ENCODE data around the gene GRAMD4. TPM values are rescaled to one million over a fixed set of nuclear protein-coding genes. Genes with fewer than 3 reads are reported as not detected.

Gene GRAMD4
- polyA plus RNA-seq, 3 donors = 9.5 to 33.3 (median 12.6) TPM

DNA sequence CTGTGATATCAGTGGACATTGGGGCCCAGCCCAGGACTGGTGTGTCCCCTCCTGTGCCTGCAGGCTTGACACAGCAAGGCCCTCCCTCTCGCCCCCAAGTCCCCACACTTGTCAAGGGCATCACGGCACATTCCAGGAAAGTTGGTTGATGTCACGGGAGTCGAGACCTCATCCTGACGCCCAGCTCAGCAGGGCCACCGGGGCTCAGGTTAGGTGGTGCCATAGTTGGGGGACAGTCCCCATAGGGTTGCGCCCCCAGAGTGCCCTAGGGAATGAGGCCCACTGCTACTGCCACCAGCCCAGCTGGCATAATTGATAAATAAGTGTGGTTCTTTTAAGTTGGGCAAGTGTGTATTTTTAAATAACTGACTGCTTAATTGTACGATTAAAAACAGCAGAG is 28.3 kb upstream of the GRAMD4 start:
- DNase-seq = no peak
- TF ChIP-seq, protein P1, sequence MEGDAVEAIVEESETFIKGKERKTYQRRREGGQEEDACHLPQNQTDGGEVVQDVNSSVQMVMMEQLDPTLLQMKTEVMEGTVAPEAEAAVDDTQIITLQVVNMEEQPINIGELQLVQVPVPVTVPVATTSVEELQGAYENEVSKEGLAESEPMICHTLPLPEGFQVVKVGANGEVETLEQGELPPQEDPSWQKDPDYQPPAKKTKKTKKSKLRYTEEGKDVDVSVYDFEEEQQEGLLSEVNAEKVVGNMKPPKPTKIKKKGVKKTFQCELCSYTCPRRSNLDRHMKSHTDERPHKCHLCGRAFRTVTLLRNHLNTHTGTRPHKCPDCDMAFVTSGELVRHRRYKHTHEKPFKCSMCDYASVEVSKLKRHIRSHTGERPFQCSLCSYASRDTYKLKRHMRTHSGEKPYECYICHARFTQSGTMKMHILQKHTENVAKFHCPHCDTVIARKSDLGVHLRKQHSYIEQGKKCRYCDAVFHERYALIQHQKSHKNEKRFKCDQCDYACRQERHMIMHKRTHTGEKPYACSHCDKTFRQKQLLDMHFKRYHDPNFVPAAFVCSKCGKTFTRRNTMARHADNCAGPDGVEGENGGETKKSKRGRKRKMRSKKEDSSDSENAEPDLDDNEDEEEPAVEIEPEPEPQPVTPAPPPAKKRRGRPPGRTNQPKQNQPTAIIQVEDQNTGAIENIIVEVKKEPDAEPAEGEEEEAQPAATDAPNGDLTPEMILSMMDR (IDR thresholded peaks at IDR 0.05) = no peak
- H3K79me2 ChIP-seq (ENCODE audit: insufficient read depth, low read length) = peaks cover 81% of the 10 kb centered on the region
- 38% methylated on average over 7 of the region's 8 CpGs for WGBS (ENCODE audit: insufficient coverage)
- no peaks in the 10 kb centered on the region for H3K36me3 ChIP-seq (replicated peaks in 1 of 2; ENCODE audit: control insufficient read depth in 1 of 2, insufficient read depth in 2 of 2, low read length in 2 of 2)
- H3K4me3 ChIP-seq (replicated peaks in 1 of 3; ENCODE audit: low read depth in 2 of 3, low read length in 3 of 3) = peak overlapping the region in 1 of 3 experiments; percentile 70
- H3K4me2 ChIP-seq (replicated peaks; ENCODE audit: extremely low read depth, low read length, poor library complexity, severe bottlenecking) = peak overlapping the region; percentile 78
- Mint-ChIP-seq H3K27me3 (ENCODE audit: low read depth in 3 of 3) (peaks cover 0 to 1% (median 0%) of the 10 kb centered on the region in 3 donors), H3K27ac (peak overlapping the region; percentile 92 to 97 (median 96)), H3K4me1 (peaks cover 69% of the 10 kb centered on the region), H3K4me3 (peak overlapping the region; percentile 74 to 83), H3K9me3 (no peaks in the 10 kb centered on the region), H3K36me3 (peaks cover 4 to 13% of the 10 kb centered on the region in 2 donors)
- no peaks in the 10 kb centered on the region for H3K27me3 ChIP-seq (ENCODE audit: control insufficient read depth in 2 of 2, insufficient read depth in 2 of 2, low read length in 2 of 2)
- H3K9ac ChIP-seq (ENCODE audit: insufficient read depth, low read length, poor library complexity, severe bottlenecking) = peak overlapping the region; percentile 72
- no peaks in the 10 kb centered on the region for H3K9me3 ChIP-seq (replicated peaks in 1 of 2; ENCODE audit: control insufficient read depth in 1 of 2, insufficient read depth in 1 of 2, low read length in 2 of 2)
- H3K4me1 ChIP-seq (ENCODE audit: control insufficient read depth in 1 of 2, insufficient read depth in 2 of 2, low read length in 2 of 2) = peaks cover 76 to 95% of the 10 kb centered on the region in 2 donors
- no peaks in the 10 kb centered on the region for H4K20me1 ChIP-seq (ENCODE audit: insufficient read depth, low read length)
- peak overlapping the region; percentile 95 to 98 for H3K27ac ChIP-seq (ENCODE audit: low read depth in 1 of 2, low read length in 2 of 2)
- intact Hi-C loops (cut with micrococcal nuclease) = loop anchor here in 1 of 2 donors (10.0 kb wide), 1 partner anchor 143 kb away; the partner anchor contains the start of gene CERK
- no peak overlapping the region for H2AFZ ChIP-seq (ENCODE audit: insufficient read depth, low read depth, low read length, poor library complexity, severe bottlenecking)

DNA sequence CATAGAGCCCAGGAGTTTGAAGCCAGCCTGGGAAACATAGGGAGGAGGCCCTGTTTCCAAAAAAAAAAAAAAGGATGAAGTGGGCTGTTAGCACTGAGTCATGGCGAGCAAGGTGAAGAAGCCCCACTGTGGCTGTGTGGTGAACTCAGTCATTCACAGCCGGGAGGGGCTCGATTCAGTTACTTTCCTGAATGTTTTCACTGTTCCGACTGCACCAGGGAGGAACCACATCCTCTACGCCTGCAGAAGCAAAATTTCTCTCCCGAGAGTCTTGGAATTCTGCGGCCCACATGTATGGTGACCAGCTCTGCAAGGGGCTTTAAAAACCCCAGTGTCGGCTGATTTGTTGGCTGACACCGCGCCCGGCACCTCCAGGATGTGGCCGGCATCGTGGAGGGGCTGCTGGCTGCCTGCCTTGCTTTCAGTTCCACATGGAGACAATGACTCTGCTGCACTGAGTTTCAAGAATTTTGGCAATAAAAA is 27.8 kb upstream of the GRAMD4 start:
- Histone ChIP-seq H3K4me2 (replicated peaks; ENCODE audit: extremely low read depth, low read length, poor library complexity, severe bottlenecking) (peak overlapping the region; percentile 78), H4K20me1 (ENCODE audit: insufficient read depth, low read length) (no peaks in the 10 kb centered on the region), H3K4me3 (replicated peaks in 1 of 3; ENCODE audit: low read depth in 2 of 3, low read length in 3 of 3) (peak overlapping the region; percentile 5 to 70 (median 53)), H3K27me3 (ENCODE audit: control insufficient read depth in 2 of 2, insufficient read depth in 2 of 2, low read length in 2 of 2) (no peaks in the 10 kb centered on the region), H3K36me3 (replicated peaks in 1 of 2; ENCODE audit: control insufficient read depth in 1 of 2, insufficient read depth in 2 of 2, low read length in 2 of 2) (no peaks in the 10 kb centered on the region), H2AFZ (ENCODE audit: insufficient read depth, low read depth, low read length, poor library complexity, severe bottlenecking) (no peak overlapping the region), H3K9ac (ENCODE audit: insufficient read depth, low read length, poor library complexity, severe bottlenecking) (peak overlapping the region; percentile 72), H3K79me2 (ENCODE audit: insufficient read depth, low read length) (peaks cover 80% of the 10 kb centered on the region), H3K4me1 (ENCODE audit: control insufficient read depth in 1 of 2, insufficient read depth in 2 of 2, low read length in 2 of 2) (peaks cover 71 to 90% of the 10 kb centered on the region in 2 donors), H3K9me3 (replicated peaks in 1 of 2; ENCODE audit: control insufficient read depth in 1 of 2, insufficient read depth in 1 of 2, low read length in 2 of 2) (no peaks in the 10 kb centered on the region), H3K27ac (ENCODE audit: low read depth in 1 of 2, low read length in 2 of 2) (peak overlapping the region; percentile 95 to 98)
- intact Hi-C loops (cut with micrococcal nuclease) = loop anchor here in 1 of 2 donors (10.0 kb wide), 1 partner anchor 142 kb away; the partner anchor contains the start of gene CERK
- peaks cover 64% of the 10 kb centered on the region for H3K4me1 Mint-ChIP-seq
- WGBS (ENCODE audit: insufficient coverage) = 0% methylated on average over 13 of the region's 13 CpGs
- H3K27ac Mint-ChIP-seq = peak overlapping the region; percentile 92 to 97 (median 96)
- peak overlapping the region; percentile 74 to 83 for H3K4me3 Mint-ChIP-seq
- H3K27me3 Mint-ChIP-seq (ENCODE audit: low read depth in 3 of 3) = peaks cover 0 to 1% (median 0%) of the 10 kb centered on the region in 3 donors
- TF ChIP-seq, protein P1 (IDR thresholded peaks at IDR 0.05) = no peak
- DNase-seq = peak; percentile 51 to 62 (median 56)
- peaks cover 0 to 13% of the 10 kb centered on the region in 2 donors for H3K36me3 Mint-ChIP-seq
- H3K9me3 Mint-ChIP-seq = no peaks in the 10 kb centered on the region

Data from CD14-positive monocyte (primary cell).